ENCODE results near the gene WFS1. TPM values are rescaled to one million over a fixed set of nuclear protein-coding genes. Genes with fewer than 3 reads are reported as not detected.

Gene WFS1
- total RNA-seq, 6 donors from 2014 or later = 88.8 to 180 (median 105) TPM

DNA sequence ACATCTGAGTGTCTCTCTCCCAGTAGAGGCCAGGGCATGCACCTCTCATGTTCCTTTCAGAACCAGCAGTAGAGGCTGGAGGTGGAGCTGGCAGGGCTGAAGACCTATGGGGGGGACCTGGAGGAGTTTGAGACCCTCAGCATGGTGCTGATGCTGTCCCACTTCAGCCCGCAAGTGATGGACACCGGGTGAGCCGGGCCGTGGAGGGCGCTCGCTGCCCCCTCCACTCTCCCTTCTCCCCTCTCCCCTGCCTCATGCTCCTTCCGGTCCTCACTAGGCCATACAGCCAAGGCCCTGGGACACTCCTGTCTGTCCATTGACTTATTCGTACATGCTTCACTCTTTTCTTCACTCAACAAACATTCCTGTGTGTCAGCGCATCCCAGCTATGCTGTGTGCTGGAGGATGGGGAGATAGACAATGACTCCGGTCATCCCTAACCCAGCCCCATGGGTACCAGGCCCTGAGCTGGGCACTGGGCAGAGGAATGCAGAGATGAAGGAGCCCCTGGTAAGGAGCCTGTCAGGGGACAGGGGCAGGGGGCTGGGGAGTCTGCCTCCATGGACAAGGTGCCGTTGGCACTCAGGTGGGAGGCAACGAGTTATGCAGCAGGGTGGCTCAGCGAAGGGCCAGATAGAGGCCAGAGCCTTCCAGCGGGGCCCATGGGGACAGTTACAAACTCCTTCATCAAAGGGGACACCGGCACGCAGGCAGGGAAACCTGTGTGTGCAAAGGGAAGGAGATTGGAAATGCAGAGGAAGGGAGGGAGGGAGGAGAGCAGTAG, 28.4 kb upstream of the WFS1 start:
- no peak for DNase-seq
- TF ChIP-seq, protein P1, sequence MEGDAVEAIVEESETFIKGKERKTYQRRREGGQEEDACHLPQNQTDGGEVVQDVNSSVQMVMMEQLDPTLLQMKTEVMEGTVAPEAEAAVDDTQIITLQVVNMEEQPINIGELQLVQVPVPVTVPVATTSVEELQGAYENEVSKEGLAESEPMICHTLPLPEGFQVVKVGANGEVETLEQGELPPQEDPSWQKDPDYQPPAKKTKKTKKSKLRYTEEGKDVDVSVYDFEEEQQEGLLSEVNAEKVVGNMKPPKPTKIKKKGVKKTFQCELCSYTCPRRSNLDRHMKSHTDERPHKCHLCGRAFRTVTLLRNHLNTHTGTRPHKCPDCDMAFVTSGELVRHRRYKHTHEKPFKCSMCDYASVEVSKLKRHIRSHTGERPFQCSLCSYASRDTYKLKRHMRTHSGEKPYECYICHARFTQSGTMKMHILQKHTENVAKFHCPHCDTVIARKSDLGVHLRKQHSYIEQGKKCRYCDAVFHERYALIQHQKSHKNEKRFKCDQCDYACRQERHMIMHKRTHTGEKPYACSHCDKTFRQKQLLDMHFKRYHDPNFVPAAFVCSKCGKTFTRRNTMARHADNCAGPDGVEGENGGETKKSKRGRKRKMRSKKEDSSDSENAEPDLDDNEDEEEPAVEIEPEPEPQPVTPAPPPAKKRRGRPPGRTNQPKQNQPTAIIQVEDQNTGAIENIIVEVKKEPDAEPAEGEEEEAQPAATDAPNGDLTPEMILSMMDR (IDR thresholded peaks at IDR 0.05) = no peak
- TF ChIP-seq POLR2A (IDR thresholded peaks at IDR 0.05) (no peak), EP300 (IDR thresholded peaks at IDR 0.05) (no peak), POLR2AphosphoS5 (IDR thresholded peaks at IDR 0.05) (no peak)
- peaks cover 0 to 14% (median 4%) of the 10 kb centered on the region in 4 donors for H3K9me3 ChIP-seq
- H3K36me3 ChIP-seq = no peaks in the 10 kb centered on the region
- H3K4me3 ChIP-seq = no peak overlapping the region
- H3K27me3 ChIP-seq = peaks cover 0 to 10% (median 4%) of the 10 kb centered on the region in 4 donors
- WGBS, 2 donors = 89% methylated on average over 16 of the region's 16 CpGs
- H3K4me1 ChIP-seq = peaks cover 0 to 5% (median 2%) of the 10 kb centered on the region in 4 donors
- ATAC-seq (ENCODE audit: low FRiP score in 2 of 2) = no peak
- no peak overlapping the region for H3K27ac ChIP-seq

DNA sequence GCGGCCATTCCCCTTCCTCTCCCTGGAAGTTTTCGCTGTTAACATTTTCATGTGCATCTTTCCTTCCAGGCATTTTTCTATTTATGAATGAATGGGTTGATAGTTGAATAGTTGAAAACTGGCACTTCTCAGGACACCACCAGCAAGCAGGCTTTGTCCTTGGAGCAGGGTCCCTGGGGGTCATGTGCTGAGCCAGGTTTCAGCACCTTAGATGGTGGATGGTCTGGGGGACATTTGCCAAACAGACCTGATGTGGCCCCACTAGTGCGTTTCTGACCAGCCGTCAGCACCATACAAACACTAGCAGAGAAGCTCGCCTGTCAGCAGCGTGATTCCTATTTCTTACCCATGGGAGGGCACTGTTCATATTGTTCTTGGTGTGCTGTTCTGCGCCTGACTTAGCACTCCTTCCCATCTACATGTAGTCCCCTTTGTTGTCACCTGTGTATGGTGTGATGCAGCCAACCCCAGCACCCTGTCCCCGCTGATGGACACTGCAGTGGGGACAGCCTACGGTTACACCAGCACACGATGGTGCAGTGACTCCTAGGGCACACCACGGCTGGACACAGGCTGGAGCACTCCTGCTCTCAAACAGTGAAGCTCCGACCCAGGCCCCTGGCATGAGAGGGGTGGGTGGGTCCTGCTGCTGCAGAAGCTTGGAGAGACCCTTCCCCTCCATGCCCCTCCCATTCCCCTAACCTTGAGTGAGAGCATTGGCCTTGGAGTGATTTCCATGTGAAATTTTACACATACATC, 27.2 kb upstream of the WFS1 start:
- Histone ChIP-seq H3K27ac (no peak overlapping the region), H3K9me3 (peaks cover 0 to 14% (median 4%) of the 10 kb centered on the region in 4 donors), H3K4me1 (peaks cover 0 to 5% (median 2%) of the 10 kb centered on the region in 4 donors), H3K27me3 (peaks cover 0 to 10% (median 4%) of the 10 kb centered on the region in 4 donors), H3K4me3 (no peak overlapping the region), H3K36me3 (no peaks in the 10 kb centered on the region)
- WGBS, 2 donors = 78 to 79% methylated on average over 9 to 12 of the region's 12 CpGs
- ATAC-seq (ENCODE audit: low FRiP score in 2 of 2) (no peak), DNase-seq (no peak)
- TF ChIP-seq EP300 (IDR thresholded peaks at IDR 0.05) (no peak), POLR2AphosphoS5 (IDR thresholded peaks at IDR 0.05) (no peak), POLR2A (IDR thresholded peaks at IDR 0.05) (no peak)
- TF ChIP-seq, protein P1 (IDR thresholded peaks at IDR 0.05) = no peak

DNA sequence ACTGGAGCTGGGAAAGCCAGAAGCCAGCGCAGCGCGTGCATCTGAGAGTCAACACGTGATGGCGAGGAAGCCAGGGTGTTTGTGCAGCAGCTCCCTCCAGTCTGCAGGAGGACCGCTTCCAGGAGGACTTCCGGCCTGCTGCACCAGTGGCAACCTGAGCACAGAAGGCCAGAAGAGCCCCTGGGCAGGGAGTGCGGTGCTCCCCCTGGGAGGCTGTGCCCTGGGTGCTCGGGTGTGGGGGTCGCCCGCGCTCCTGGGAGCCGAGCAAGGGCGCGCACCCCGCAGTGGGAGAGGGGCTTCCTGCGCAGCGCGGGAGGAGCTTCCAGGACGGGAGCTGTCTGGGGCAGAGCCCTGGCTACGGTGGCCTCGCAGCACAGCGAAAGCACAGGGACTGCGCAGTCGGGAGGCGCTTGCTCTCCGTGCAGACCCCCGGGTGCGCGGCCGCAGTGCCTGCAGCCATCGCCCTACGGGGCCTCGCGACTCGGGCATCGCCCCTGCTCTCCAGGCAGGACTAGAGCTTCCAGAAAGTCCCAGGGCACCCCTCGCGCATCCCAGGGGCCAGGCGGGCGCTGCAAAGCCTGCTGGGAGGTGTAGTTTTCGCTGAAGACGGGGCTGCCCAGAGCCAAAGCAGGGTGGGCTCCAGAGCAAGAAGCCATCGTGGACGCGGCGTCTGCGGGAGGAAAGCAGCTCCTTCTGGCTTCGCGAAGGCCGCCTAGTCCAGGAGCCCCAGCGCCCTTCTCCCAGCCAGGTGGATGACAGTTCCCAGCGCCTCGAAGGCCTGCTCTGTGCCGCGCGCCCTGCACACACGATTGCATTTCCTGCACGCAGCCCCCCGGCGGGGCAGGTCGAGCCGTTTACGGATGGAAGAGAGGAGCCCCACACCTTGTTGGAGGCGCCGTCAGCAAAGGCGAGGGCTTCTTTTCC, 24.1 kb upstream of the WFS1 start:
- peak overlapping the region; percentile 6 to 34 (median 26) for H3K4me3 ChIP-seq

DNA sequence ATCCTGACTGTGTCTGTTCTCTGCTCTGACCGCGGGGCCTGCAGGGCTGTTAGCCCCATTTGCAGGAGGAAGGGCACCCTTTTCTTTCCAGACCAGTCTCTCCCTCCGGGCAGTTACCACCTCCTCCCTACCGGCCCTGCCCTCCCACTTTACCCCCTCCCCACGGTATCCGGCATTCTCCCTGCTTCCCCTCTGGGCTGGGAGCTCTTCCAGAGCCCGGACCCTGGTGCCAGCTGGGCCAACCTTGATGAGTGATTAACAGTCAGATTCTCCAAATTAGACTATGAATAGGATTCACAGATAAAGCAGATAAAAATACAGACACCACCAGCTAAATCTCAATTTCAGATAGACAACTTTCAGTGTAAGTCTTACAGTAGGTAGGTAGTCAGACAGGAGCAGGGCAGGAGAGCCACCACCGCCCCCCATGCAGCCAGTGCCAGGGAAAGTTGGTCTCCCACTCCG, 23.4 kb upstream of the WFS1 start:
- ATAC-seq (ENCODE audit: low FRiP score in 2 of 2) (no peak), DNase-seq (no peak)
- H3K27ac ChIP-seq = no peak overlapping the region
- no peaks in the 10 kb centered on the region for H3K36me3 ChIP-seq
- no peak overlapping the region for H3K4me3 ChIP-seq
- H3K9me3 ChIP-seq = peaks cover 0 to 14% (median 4%) of the 10 kb centered on the region in 4 donors
- peaks cover 0 to 10% (median 4%) of the 10 kb centered on the region in 4 donors for H3K27me3 ChIP-seq
- WGBS, 2 donors = 48 to 61% methylated on average over 9 of the region's 9 CpGs
- TF ChIP-seq POLR2AphosphoS5 (IDR thresholded peaks at IDR 0.05) (no peak), POLR2A (IDR thresholded peaks at IDR 0.05) (no peak), EP300 (IDR thresholded peaks at IDR 0.05) (no peak)
- TF ChIP-seq, protein P1 (IDR thresholded peaks at IDR 0.05) = no peak
- peaks cover 0 to 5% (median 2%) of the 10 kb centered on the region in 4 donors for H3K4me1 ChIP-seq

More for the DNA sequence above, 24.1 kb upstream of the WFS1 start:
- Histone ChIP-seq H3K4me1 (peaks cover 0 to 5% (median 2%) of the 10 kb centered on the region in 4 donors), H3K27me3 (peaks cover 0 to 10% (median 4%) of the 10 kb centered on the region in 4 donors), H3K9me3 (peaks cover 0 to 14% (median 4%) of the 10 kb centered on the region in 4 donors), H3K27ac (no peak overlapping the region), H3K36me3 (no peaks in the 10 kb centered on the region)
- 14 to 22% methylated on average over 19 to 59 of the region's 67 CpGs for WGBS, 2 donors
- ATAC-seq (ENCODE audit: low FRiP score in 2 of 2) = peak in 1 of 2 donors; percentile 19
- DNase-seq = no peak
- TF ChIP-seq EP300 (IDR thresholded peaks at IDR 0.05) = no peak
- TF ChIP-seq POLR2AphosphoS5 (IDR thresholded peaks at IDR 0.05) = no peak
- no peak for TF ChIP-seq POLR2A (IDR thresholded peaks at IDR 0.05)
- TF ChIP-seq, protein P1 (IDR thresholded peaks at IDR 0.05) = no peak

All from upper lobe of left lung (tissue), 6 donors.